GM21447 (cell line): ENCODE measurements around the gene TTC23.

Experiments used
- ATAC-seq: cut with Tn5 transposase; IDR thresholded peaks from one replicate; pipeline ENCODE4 v1.9.1; 2021; ENCODE audit not compliant: unreplicated experiment

TTC23 gene

DNA sequence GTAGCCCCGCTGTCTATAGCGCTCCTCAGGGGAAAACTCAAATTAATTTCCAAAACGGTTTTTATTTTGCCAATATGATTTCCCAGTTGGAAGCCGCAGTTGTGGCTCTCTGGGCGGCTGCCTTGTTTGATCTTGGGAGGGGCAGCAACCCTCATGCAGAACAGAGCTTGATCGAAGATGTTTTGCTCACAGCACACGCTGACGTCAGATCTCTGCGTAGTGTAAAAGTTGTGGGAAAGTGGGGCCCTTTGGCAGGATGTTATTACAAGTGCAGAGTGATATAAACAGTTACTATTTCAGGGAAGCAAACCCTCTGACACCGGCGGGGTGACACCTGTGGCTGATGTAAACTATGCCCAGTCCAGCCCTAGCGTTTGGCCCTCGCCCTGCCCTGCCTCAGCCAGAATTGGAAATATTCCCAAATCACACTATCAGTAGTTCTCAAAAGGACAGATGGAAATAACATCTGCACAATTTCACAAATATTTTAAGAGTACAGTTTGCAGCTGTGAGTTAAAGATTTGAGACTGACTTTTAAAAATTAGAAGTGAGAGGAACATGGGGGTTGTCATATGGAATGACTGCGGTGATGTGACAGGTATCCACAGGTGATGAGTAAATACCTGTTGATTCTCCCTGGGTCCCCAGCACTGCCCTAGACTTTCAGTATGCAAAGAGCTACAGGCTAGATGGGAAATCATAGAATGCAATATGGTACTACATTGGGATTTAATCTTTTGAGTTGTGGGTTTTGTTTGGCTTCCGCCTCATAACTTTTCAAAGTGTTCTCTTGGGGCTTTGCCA, 142.8 kb downstream of the TTC23 start:
- ATAC-seq = no peak

DNA sequence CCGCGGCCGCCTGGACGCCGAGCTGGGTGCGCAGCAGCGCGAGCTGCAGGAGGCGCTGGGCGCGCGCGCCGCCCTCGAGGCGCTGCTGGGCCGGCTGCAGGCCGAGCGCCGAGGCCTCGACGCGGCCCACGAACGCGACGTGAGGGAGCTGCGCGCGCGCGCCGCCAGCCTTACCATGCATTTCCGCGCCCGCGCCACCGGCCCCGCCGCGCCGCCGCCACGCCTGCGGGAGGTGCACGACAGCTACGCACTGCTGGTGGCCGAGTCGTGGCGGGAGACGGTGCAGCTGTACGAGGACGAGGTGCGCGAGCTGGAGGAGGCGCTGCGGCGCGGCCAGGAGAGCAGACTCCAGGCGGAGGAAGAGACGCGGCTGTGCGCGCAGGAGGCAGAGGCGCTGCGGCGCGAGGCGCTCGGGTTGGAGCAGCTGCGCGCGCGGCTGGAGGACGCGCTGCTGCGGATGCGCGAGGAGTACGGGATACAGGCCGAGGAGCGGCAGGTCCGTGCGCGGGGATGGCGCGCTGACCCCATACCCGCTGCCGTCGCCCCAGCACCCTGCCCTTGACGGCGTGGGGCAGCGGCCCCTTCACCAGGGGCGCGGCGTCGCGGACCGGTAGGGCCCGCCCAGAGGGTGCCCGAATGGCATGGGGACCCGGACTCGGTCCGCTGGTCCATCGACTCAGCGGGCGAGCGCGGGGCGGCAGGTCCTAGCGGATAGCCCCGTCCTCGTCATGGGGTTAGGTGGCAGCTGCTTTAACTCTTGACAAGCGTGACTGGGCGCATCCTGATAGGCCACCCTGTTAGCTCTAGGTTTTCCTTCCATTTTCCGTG, 143.7 kb downstream of the TTC23 start:
- peak; percentile 46 for ATAC-seq

DNA sequence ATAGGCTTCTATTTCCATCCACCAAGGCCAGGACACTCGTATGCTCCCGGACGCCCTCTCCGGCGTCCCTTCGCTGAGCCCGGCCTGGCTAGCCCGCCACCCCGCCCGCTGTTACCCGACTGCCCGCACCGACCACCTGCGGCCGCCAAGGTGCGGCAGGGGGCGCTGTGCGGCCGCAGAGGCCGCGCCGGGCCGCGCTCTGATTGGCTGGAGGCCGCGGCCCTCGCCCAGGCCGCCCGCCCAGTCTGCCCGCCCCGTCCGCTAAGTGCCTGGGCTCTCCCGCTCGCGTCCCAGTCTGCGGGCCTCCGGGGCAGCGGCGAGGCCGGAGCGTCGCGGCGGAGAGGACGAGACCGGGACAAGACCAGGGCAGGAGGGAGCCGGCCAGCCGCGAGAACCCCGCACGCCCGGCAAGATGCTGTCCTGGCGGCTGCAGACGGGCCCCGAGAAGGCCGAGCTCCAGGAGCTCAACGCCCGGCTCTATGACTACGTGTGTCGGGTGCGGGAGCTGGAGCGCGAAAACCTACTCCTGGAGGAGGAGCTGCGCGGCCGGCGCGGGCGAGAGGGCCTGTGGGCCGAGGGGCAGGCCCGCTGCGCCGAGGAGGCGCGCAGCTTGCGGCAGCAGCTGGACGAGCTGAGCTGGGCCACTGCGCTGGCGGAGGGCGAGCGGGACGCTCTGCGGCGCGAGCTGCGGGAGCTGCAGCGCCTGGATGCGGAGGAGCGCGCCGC, 144.4 kb downstream of the TTC23 start, which contains the start of gene SYNM:
Gene SYNM, plus strand, starts transcription at position 293 of the 726 bp plus-strand sequence. Its CDS starts 120 bp downstream, at position 413.
- ATAC-seq = peak; percentile 65

DNA sequence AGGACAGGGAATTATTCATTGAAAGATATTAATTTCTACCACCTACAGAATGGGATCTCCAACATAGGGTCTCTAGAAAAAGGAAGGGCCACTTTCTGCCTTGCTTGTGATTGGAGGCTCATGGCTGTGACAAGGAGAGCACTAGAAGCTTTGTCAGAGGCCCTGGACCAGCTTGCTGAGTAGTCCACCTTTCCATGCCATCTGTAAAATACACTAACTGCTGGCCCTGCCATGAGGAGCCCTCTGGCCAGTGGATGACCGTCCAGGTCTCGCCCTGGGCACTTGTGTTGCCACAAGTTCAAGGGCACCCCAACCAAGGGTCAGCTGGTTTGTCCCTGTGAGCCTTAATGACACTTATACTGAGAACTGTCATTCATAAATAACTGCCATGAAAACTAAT, 146.1 kb downstream of the TTC23 start:
- ATAC-seq = no peak

DNA sequence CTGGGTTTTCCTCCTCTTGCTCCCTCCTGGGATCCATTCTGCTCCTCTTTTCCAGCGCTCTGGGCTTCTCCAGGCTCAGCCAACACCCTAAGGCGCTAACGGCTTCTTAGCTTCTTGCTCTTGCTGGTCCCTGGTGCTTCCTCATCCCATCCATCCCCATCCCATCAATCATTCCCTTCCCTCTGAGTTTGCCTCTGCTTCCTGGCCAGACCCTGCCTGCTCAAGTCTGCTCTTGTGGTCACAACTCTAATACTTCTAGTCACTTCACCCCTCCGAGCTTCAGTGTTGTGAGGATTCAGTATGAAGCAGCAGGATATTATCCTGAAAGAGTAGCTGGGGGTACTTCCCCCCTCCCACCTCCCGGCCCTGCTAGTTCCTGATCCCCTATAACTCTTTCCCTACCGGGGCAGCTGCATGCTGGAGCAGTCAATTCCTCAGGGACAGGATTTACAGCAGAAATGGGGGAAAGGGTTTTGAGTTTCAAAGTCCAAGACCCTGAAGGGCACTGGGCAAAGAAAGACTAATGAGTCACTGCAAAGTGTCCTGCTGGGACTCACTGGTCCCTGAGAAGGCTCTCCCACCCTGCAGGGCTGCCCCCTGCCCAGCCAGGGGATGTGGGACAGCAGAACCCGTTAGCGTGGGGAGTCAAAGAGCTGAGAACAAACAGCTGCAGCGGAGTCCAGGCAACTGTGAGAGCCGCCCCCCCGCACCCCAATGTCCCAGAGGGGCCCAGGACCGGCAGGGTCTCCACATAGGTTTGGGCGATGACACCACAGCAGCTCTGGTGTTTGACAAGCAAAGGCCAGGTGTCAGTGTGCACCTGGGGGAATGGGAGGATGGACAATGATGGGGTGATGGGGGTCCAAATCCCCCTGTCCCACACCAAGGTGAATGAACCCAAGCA, 146.8 kb downstream of the TTC23 start:
- ATAC-seq = no peak

DNA sequence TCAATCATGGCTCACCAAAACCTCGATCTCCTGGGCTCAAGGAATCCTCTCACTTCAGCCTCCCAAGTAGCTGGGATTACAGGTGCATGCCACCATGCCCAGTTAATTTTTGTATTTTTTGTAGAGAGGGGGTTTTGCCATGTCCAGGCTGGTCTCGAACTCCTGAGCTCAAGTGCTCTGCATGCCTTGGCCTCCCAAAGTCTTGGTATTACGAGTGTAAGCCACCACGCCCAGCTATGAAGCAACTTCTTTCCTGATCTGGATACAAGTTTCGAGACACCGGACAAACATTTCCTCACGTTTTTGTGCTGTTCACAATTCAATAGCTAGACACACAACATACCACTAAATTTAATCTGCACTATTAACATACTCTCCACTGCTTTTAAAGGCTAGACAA, 147.9 kb downstream of the TTC23 start:
- no peak for ATAC-seq

DNA sequence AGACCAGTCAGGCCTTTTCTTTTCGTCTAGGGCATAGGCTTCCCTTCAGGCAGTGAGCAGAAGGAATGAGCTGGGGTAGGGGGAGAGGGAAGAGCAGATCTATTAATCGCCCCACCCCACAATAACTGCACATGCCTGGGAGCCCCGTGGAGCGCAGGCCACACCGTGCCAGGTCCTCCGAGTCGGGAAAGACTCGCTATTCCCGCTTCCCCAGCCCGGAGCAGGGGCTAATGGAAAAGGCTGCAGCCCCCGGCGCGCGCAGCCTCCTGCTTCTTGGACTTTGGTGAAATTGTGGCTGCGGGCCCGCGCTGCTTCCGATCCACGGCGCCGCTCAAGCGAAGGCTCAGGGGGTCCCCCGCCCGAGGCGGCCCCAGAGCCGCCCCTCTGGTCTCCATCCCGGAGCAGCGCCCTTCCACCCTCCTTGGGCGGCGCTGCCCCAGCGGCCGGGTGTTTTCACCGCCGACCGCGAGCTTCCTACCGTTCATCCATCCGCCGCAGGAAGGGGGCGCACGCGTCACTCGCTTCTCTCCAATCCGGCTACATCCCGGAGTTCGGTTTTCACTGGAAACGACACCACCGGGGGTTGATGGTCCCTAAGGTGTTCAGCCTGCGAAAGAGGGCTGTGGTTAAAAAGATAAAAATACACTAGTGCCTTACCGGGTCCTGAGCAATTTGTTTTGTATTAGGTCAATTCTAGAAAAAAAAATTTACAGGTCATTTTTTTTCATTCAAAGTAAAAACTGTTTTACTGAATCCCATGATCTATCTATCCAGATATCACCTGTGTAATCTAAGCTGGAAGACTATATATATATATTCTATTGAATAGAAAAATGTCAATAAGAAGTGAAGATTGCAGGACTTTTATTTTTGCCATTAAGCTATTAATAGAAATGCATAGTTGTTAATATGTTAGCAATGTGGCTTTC, 148.9 kb downstream of the TTC23 start:
- peak; percentile 45 for ATAC-seq

DNA sequence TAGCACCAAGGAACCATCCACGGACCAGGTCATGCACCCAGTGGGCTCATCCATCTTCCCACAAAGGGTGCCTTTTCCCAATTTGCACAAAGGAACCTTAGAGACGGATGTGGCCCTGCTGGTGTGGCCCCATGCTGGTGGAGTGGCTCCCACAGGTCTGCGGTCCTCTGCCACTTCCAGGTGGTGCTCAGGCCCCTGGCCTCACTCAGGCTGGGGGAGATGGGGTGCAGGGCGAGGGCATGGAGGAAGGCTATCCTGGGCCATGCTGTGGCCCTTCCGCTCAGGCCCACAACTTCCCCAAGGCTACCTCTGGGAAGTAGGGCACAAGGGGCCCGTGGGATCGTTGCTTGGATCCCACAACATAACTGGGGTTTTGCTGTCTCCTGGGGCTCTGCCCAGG, 149.7 kb downstream of the TTC23 start:
- no peak for ATAC-seq

DNA sequence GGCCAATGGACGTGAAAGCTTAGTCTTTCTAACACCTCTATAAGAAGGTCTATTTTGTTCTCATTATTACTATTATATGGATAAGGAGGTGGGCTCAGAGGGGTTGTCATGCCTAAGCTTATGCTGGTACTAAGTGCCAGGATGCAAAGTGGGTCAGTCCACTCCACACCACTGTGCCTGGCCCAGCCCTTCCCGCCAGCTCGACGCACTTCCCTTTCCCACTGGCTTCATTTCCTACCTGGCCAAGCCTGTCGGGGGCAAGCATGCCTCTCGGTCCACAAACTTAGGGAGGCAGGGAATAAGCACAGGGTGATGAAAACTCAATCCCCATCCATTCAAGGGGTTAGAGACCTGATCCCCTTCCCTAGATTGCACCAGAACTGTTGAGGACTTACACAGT, 150.4 kb downstream of the TTC23 start:
- no peak for ATAC-seq

DNA sequence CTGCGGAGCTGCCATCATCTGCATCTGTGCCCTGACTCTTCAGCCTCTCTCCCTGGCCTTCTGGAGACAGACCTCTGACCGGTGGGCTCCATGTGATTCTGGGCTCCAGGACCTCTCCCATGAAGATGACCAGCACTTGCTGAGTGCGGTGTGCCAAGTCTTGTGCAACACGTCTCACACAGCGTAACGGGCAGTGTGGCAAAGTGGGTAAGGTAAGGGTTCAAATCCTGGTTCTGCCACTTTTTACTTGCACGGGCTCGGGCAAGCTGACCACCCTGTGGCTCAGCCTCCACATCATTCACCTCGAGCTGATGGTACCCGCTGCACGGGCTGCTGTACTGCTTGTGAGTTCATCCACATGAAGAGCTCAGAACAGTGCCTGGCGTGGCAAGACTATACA, 151.0 kb downstream of the TTC23 start:
- no peak for ATAC-seq

DNA sequence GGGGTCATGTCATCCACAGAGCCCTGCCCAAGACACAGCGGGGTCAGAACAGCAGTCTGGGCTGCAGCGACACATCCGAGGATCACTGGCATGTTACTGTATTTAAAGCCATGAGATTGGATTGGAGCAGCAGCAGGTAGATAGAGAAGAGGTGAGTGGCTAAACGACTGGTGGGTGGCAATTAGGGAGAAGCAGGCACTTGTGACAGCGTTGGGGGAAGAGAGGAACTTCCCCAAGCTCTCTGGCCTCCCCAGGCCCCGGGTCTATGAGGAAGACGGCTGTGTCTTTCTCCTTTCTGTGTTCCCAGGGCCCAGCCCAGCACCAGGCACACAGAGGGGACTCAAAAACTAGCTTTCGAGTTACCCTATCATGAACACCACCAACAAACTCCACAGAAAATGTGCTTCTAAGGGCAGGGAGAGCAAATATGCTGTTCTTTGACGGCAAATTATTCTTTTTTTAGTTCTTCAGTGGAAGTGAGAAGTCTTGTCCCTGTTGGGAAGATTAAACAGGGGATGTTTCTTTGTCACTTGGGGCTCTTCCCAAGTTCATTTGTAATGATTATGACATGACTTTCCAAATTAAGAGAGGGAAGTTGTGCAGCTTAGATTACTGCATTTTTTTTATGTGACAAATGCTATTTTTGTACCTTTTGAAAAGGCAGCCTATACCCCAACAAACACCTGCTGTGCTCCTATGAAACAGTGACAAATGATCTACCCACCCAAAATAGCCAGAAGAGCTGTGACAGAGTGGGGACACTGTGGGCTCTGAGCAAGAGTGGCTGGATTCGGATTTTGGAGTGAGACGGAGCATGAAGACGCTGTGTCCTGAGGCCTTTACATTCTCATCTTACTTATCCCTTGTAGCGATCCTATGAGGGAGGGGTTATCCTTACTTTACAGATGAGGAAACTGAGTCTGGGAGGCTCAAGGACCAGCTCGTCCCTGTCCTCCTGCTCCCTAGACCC, 151.7 kb downstream of the TTC23 start:
- no peak for ATAC-seq

DNA sequence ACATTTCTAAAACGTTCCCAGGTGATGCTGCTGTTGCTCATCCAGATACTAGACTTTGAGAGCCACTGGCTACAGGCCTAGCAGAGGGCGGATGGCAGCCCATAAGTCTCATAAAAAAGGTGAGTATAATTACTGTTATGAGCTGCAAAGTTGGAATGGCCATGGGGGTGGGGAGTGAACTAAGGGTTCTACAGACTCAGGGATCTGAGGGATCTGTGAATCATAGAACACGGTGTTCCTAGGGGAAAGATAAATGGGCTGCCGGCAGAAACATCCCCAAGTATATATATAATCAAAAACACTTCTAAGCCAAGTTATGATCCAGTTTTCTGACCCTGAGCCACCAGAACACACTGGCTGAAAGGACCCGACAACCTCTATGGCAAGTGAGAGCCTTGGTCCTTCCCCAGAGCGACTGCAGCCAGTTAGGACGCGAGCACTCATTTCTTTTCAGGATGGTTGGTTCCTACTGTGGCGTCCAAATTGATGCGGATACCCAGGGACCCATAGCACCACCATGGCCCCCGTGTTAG, 152.4 kb downstream of the TTC23 start:
- no peak for ATAC-seq

DNA sequence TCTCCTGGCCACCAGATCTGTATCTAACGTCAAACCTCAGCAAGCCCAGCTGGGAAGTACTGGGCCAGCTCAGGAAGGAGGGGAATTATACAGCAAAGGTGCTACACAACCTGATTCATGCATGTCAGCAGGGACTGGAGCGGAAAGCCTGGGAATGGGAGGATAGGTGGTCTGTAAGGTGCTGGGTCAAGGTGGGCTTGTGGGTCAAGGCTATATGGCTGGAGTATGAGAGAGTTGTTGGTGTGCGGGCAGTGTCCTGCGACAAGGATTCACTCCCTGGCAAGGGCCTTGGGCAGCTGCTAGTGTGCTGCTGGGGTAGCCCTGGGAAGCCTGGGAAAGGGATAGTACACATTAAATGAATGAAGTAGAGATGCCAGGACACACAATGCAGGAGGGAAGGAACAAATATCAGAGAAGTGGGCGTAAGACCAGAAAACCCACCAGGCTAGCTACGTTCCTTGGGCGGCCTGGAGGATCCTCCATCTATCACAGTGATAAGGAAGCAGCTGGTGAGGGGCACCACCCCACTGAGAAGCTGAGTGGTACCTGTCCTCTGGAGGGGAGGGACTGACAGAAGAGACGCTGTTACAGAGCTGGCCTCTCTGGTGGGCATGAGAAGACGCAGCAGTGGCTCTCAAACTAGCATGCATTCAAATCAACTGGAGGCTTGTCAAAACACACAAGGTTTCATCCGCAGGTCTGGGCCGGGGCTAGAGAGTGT, 153.0 kb downstream of the TTC23 start:
- no peak for ATAC-seq

DNA sequence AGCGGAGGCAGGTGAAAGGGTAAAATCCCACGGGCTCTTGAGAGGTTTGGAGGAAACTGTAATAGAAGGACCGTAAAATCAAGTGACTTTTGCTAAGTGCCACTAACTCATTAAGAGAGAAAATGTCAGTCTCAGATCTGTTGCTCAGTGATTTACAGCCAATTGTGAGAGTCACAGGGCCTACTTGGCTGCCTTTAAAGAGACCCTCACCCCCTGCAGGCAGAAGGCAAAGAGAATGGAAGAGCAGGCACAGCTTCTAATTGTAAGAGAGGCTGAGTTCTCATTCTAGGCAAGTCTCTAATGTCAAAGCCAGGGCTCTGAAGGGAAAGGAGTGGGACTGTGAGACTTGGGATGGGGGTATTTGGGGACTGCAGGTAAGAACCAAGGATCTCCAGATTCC, 153.8 kb downstream of the TTC23 start:
- no peak for ATAC-seq

DNA sequence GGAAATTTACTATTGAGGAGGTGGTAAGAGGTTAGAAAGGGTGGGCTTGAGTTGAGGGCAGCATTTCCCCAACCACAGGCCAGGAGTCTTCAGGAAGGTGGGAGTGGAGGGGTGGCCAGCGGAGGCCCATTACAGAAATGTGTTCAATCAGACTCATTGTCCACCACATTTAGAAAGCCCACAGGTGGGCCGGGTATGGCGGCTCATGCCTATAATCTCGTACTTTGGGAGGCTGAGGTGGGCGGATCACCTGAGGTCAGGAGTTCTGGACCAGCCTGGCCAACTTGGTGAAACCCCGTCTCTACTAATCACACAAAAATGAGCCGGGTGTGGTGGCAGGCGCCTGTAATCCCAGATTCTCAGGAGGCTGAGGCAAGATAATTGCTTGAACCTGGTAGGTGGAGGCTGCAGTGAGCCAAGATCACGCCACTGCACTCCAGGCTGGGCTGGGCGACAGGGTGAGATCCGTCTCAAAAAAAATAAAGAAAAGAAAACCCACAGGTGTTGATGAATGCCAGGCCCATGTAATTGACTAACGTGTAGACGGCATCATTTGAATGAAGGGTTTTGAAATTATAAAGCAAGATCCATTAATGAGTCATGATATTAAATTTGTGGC, 156.7 kb downstream of the TTC23 start:
- no peak for ATAC-seq

DNA sequence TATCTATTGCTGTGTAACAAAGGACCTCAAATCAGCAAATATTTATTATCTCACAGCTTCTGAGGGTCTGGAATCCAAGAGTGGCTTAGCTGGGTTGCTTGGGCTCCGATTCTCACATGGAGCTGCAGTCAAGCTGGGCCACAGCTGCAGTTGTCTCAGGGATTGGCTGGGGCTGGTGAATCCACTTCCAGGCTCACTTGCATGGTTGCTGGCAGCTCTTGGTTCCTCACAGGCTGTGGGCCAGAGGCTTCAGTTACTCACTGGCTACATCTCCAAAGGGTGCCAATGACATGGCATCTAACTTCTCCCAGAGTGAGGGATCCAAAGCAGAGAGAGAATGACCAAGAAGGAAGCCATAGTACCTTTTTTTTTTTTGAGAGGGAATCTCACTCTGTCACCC, 158.4 kb downstream of the TTC23 start:
- no peak for ATAC-seq
